ENCODE data around the gene HTR4. TPM values are rescaled to one million over a fixed set of nuclear protein-coding genes. Genes with fewer than 3 reads are reported as not detected.

The HTR4 gene
- total RNA-seq, 1 experiment from 2014 or later = not detected

- H4K20me1 ChIP-seq (ENCODE audit: insufficient read depth) = no peaks in the 10 kb centered on the region; the same call in 1 of the 2 replicates
- POLR2A ChIA-PET = no interaction called here
- no peak for DNase-seq (ENCODE audit: low read depth, low spot score)
- H3K4me1 ChIP-seq (ENCODE audit: control insufficient read depth in 1 of 2, insufficient read depth in 2 of 2, low read length in 2 of 2) = no peaks in the 10 kb centered on the region
- peaks cover 20% of the 10 kb centered on the region for H3K27me3 ChIP-seq (ENCODE audit: insufficient read depth, low read length)
- RAD21 ChIA-PET (ENCODE audit: low non-redundant PET in 1 of 2, low total read pairs in 2 of 2, uncharacterized antibody in 2 of 2, unreplicated experiment in 2 of 2) = no interaction called here
- no peak for TF ChIP-seq ZFX (IDR thresholded peaks at IDR 0.05)
- TF ChIP-seq SP1 (IDR thresholded peaks at IDR 0.05; ENCODE audit: low read depth) = no peak
- no peak for TF ChIP-seq CEBPB (IDR thresholded peaks at IDR 0.05; ENCODE audit: low read depth)
- no peak for TF ChIP-seq RAD21 (IDR thresholded peaks at IDR 0.05; ENCODE audit: low read depth)
- no peak for TF ChIP-seq SIN3A (IDR thresholded peaks at IDR 0.05; ENCODE audit: low read depth)
- no peak for TF ChIP-seq JUND (IDR thresholded peaks at IDR 0.05)
- TF ChIP-seq POLR2AphosphoS5 (IDR thresholded peaks at IDR 0.05; ENCODE audit: low read depth, low read length) = no peak
- no peak for TF ChIP-seq FOSL1 (IDR thresholded peaks at IDR 0.05; ENCODE audit: low read depth)
- no peak for TF ChIP-seq POLR2A (IDR thresholded peaks at IDR 0.05; ENCODE audit: borderline replicate concordance, extremely low read depth, insufficient read depth, insufficient read length)
- TF ChIP-seq TCF7L2 (IDR thresholded peaks at IDR 0.05; ENCODE audit: borderline replicate concordance, extremely low read depth, insufficient read depth, insufficient read length) = no peak
- TF ChIP-seq MAX (IDR thresholded peaks at IDR 0.05) = no peak
- TF ChIP-seq ZNF274 (IDR thresholded peaks at IDR 0.05; ENCODE audit: low read depth, low read length) = no peak
- TF ChIP-seq, protein P1, sequence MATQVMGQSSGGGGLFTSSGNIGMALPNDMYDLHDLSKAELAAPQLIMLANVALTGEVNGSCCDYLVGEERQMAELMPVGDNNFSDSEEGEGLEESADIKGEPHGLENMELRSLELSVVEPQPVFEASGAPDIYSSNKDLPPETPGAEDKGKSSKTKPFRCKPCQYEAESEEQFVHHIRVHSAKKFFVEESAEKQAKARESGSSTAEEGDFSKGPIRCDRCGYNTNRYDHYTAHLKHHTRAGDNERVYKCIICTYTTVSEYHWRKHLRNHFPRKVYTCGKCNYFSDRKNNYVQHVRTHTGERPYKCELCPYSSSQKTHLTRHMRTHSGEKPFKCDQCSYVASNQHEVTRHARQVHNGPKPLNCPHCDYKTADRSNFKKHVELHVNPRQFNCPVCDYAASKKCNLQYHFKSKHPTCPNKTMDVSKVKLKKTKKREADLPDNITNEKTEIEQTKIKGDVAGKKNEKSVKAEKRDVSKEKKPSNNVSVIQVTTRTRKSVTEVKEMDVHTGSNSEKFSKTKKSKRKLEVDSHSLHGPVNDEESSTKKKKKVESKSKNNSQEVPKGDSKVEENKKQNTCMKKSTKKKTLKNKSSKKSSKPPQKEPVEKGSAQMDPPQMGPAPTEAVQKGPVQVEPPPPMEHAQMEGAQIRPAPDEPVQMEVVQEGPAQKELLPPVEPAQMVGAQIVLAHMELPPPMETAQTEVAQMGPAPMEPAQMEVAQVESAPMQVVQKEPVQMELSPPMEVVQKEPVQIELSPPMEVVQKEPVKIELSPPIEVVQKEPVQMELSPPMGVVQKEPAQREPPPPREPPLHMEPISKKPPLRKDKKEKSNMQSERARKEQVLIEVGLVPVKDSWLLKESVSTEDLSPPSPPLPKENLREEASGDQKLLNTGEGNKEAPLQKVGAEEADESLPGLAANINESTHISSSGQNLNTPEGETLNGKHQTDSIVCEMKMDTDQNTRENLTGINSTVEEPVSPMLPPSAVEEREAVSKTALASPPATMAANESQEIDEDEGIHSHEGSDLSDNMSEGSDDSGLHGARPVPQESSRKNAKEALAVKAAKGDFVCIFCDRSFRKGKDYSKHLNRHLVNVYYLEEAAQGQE (IDR thresholded peaks at IDR 0.05; ENCODE audit: low read depth) = no peak
- BruUV-seq (replicated peaks) = no TSS peak
- intact Hi-C loops (cut with micrococcal nuclease) = no loop called here
- no peak overlapping the region for H3K9ac ChIP-seq (ENCODE audit: low read length)
- no peak overlapping the region for H3K4me3 ChIP-seq (replicated peaks in 1 of 2; ENCODE audit: low read depth in 1 of 2, low read length in 2 of 2)
- H3K4me2 ChIP-seq (ENCODE audit: low read length) = no peak overlapping the region
- CTCF ChIA-PET = interaction anchor here (0.9 kb wide), 1 partner anchor 233 kb away, joined by 3 read pairs; no protein-coding TSS in a partner anchor
- H3K27ac ChIP-seq (ENCODE audit: low read depth, low read length) = no peak overlapping the region
- H2AFZ ChIP-seq (ENCODE audit: low read depth, low read length, poor library complexity, severe bottlenecking) = no peak overlapping the region
- no peaks in the 10 kb centered on the region for H3K79me2 ChIP-seq (ENCODE audit: insufficient read depth, low read length)
- no peaks in the 10 kb centered on the region for H3K36me3 ChIP-seq (ENCODE audit: control insufficient read depth in 1 of 2, insufficient read depth in 2 of 2, low read length in 2 of 2)
- no peaks in the 10 kb centered on the region for H3K9me2 ChIP-seq (ENCODE audit: insufficient read depth)
- no peaks in the 10 kb centered on the region for H3K9me3 ChIP-seq (ENCODE audit: control insufficient read depth in 1 of 2, insufficient read depth in 1 of 2, low read depth in 1 of 2, low read length in 2 of 2)
- ATAC-seq = no peak
Observed at GRCh38 chr5:148497757-148498156, 156.6 kb downstream of the HTR4 start.
